ENCODE data around the gene RPL29.
"Not testable (repeated sequence)": the region's sequence is repeated elsewhere in the genome, so short reads cannot be mapped to it uniquely, and the experiment has no call there.

DNA sequence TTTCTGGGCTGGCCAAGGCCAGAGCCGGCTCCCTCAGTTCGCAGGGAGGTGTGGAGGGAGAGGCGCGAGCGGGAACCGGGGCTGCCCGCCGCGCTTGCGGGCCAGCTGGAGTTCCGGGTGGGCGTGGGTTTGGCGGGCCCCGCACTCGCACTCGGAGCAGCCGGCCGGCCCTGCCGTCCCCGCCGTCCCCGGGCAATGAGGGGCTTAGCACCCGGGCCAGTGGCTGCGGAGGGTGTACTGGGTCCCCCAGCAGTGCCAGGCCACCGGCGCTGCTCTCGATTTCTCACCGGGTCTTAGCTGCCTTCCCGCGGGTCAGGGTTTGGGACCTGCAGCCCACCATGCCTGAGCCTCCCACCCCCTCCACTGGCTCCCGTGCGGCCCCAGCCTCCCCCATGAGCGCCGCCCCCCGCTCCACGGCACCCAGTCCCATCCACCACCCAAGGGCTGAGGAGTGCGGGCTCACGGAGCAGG is 5.2 kb downstream of the RPL29 start:
- TF ChIP-seq, protein P1, sequence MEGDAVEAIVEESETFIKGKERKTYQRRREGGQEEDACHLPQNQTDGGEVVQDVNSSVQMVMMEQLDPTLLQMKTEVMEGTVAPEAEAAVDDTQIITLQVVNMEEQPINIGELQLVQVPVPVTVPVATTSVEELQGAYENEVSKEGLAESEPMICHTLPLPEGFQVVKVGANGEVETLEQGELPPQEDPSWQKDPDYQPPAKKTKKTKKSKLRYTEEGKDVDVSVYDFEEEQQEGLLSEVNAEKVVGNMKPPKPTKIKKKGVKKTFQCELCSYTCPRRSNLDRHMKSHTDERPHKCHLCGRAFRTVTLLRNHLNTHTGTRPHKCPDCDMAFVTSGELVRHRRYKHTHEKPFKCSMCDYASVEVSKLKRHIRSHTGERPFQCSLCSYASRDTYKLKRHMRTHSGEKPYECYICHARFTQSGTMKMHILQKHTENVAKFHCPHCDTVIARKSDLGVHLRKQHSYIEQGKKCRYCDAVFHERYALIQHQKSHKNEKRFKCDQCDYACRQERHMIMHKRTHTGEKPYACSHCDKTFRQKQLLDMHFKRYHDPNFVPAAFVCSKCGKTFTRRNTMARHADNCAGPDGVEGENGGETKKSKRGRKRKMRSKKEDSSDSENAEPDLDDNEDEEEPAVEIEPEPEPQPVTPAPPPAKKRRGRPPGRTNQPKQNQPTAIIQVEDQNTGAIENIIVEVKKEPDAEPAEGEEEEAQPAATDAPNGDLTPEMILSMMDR (IDR thresholded peaks at IDR 0.05; ENCODE audit: insufficient read depth, low read length) = not testable (repeated sequence)
- TF ChIP-seq GABPA (IDR thresholded peaks at IDR 0.05; ENCODE audit: low read depth); SPI1 (IDR thresholded peaks at IDR 0.05; ENCODE audit: borderline replicate concordance, low read depth): not testable (repeated sequence)

Measured in HL-60 (cell line).